GM19099 (cell line): ENCODE results near the gene KLHDC7B.
A peak's percentile ranks its signal among the peaks of the same experiment; 100 is the strongest.

Experiments used
- POLR2A ChIP-seq: IDR thresholded peaks from 3 replicates; pipeline ENCODE4 v1.6.1; 2011; ENCODE audit warnings: low read depth; ENCODE audit not compliant: insufficient read length; ENCODE audit errors: extremely low read depth

Gene KLHDC7B

GRCh38 chr22:50548921-50549790 lies 3.5 kb downstream of the KLHDC7B start:
- TF ChIP-seq POLR2A: no peak

- no peak for TF ChIP-seq POLR2A
Measured at GRCh38 chr22:50550395-50550794, 4.7 kb downstream of the KLHDC7B start.

GRCh38 chr22:50551160-50551752 lies 5.6 kb downstream of the KLHDC7B start:
- no peak for TF ChIP-seq POLR2A

- no peak for TF ChIP-seq POLR2A
Measured at GRCh38 chr22:50553310-50553709, 7.6 kb downstream of the KLHDC7B start.

- no peak for TF ChIP-seq POLR2A
Measured at GRCh38 chr22:50556703-50557102, 11.0 kb downstream of the KLHDC7B start.

GRCh38 chr22:50560034-50560433 lies 14.3 kb downstream of the KLHDC7B start:
- no peak for TF ChIP-seq POLR2A

GRCh38 chr22:50561401-50562358 lies 16.0 kb downstream of the KLHDC7B start:
- no peak for TF ChIP-seq POLR2A

- peak; percentile 61 for TF ChIP-seq POLR2A
Measured at GRCh38 chr22:50562523-50563412, 17.1 kb downstream of the KLHDC7B start, which contains the start of gene SYCE3. TSS of gene SYCE3 (minus strand) at chr22:50562919. CDS start at chr22:50556405, 6,514 bp downstream.

GRCh38 chr22:50563413-50564160 lies 17.9 kb downstream of the KLHDC7B start:
- no peak for TF ChIP-seq POLR2A

- no peak for TF ChIP-seq POLR2A
Measured at GRCh38 chr22:50564289-50564688, 18.6 kb downstream of the KLHDC7B start.

GRCh38 chr22:50567721-50568252 lies 22.1 kb downstream of the KLHDC7B start:
- TF ChIP-seq POLR2A: no peak

GRCh38 chr22:50568626-50569025 lies 22.9 kb downstream of the KLHDC7B start:
- TF ChIP-seq POLR2A: no peak

GRCh38 chr22:50569041-50569459 lies 23.4 kb downstream of the KLHDC7B start:
- no peak for TF ChIP-seq POLR2A
